HUES6 (cell line): ENCODE data around the gene TEKT5.
A peak's percentile ranks its signal among the peaks of the same experiment; 100 is the strongest.

ENCODE experiments used
- H3K27ac ChIP-seq: 2 replicates; pipeline ENCODE4 v1.7.0; 2013; ENCODE audit warnings: low read depth, mild to moderate bottlenecking, low read length, inconsistent platforms
- H3K27me3 ChIP-seq: 2 replicates; pipeline ENCODE4 v1.6.1; 2013; ENCODE audit warnings: low read length; ENCODE audit not compliant: control insufficient read depth, insufficient read depth
- H3K36me3 ChIP-seq: 2 replicates; pipeline ENCODE4 v1.6.1; 2013; ENCODE audit warnings: low read length; ENCODE audit not compliant: control insufficient read depth, insufficient read depth
- H3K4me1 ChIP-seq: 2 replicates; pipeline ENCODE4 v1.6.1; 2013; ENCODE audit warnings: low read length; ENCODE audit not compliant: control insufficient read depth, insufficient read depth
- H3K4me3 ChIP-seq: 2 replicates; pipeline ENCODE4 v1.5.1; 2013; ENCODE audit warnings: low read depth, low read length
- H3K9ac ChIP-seq: one replicate; pipeline ENCODE4 v1.6.1; 2013; ENCODE audit warnings: mild to moderate bottlenecking, low read length
- H3K9me3 ChIP-seq: 2 replicates; pipeline ENCODE4 v1.6.1; 2013; ENCODE audit warnings: low read depth, low read length; ENCODE audit not compliant: control insufficient read depth, insufficient read depth

The TEKT5 gene

DNA sequence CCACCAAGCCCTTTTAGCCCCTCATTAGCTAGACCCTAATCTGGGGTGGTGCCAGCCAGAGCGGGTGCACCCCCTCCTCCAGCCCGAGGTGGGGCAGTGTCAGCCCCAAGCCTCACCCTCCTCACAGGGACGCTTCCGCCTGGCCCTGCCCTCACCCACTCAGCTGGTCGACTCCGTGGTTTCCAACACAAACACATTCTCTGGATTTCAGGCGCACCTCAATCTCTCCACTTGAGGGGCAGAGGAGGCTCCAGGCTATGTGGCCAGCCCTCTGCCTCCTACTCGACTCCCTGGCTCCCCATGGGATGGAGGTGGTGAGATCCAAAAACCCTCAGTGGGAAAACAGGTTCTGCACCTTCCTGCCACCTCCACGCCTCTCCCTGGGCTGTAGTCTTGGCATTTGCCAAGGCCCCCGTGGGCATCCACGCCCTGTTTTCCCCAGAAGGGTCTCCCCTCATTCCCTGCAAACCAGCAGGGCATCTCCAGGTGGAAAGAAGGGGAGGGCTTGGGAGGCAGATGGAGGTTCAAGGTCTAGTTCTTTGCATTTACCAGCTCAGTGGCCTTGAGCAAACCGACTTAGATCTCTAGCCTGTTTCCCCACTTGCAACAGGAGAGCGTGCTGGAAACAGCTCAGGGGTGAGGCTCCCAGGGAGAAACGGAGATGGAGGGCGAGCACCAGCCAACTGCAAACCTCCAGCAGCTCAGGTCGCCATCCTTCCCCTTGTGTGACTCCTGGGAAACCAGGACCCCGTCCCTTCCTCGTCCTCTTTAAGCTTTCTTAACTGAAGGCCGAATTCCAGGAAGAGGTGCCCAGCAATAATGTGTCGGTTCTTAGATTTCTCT lies 116.0 kb downstream of the TEKT5 start:
- H3K27me3 ChIP-seq = 0 out of 2 replicates have a peak, but pooled peaks cover 2% of the 10 kb centered on the region
- peak overlapping the region; percentile 14; the same call in 1 of the 2 replicates for H3K4me3 ChIP-seq
- H3K9ac ChIP-seq = no peak overlapping the region
- peaks cover 44% of the 10 kb centered on the region for H3K4me1 ChIP-seq
- no peaks in the 10 kb centered on the region for H3K36me3 ChIP-seq
- H3K9me3 ChIP-seq = no peaks in the 10 kb centered on the region
- no peak overlapping the region for H3K27ac ChIP-seq
